SIG-M5 treated with dmso at 0.1 percent for 504 hours (cell line): ENCODE results near the gene DIS3L2.

Experiments used
- DNase-seq: peaks from one replicate; lab custom pipeline; 2025; ENCODE audit not compliant: unreplicated experiment; lab: John Stamatoyannopoulos, UW

DIS3L2 gene

DNA sequence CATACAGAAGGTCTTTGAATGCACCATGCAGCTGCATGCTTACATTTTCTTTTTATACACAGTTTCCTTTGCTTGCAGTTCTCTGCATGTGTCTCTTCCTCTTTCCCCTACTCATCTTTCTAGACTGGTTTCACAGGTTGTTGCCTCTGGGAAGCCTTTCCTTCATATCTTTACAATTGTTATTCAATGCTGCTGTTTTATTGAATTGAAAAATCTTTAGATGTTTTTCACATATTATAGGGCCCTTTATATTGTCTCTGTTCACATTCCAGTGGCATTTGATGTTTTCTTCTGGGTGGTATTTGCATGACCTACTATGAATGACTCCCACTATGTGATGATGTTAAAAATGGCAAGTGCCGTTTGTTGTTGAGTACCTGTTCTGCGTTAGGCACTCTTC is 91.1 kb downstream of the DIS3L2 start:
- no peak for DNase-seq

DNA sequence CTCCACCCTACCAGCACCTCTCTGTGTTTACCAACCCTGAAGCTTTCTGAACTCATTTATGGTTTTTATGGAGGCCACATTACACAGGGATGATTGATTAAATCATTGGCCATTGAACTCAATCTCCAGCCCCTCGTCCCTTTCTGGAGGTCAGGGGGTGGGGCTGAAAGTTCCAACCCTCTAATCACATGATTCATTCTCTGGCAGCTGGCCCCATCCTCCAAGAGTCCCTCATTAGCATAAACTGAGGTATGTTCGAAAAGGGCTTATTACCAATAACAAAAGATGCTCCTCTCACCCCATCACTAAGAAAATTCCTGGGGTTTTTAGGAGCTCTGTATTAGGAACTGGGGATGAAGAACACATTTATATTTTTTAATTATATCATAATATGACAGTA is 92.3 kb downstream of the DIS3L2 start:
- DNase-seq = no peak

- DNase-seq = no peak
Observed at GRCh38 chr2:232058063-232058877, 96.8 kb downstream of the DIS3L2 start.

DNA sequence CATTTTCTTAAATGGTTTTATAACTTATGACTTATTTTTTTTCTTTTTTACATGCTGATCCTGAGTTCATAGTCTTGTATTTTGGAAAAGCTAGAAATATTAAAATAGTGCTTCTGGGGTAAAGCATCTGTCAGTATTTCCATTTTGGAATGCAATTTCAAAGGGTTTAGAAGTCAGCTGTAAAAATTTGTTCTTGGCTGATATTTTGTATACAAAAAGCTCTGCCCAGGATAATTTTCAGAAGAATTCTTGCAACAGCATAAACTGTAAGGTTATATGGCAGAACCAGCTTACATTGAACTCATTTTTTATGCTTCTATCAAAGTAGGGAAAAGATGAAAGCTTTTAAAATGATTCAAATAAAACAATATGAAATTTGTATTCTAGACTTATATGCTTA is 97.4 kb downstream of the DIS3L2 start:
- no peak for DNase-seq

GRCh38 chr2:232061265-232061664 is 99.8 kb downstream of the DIS3L2 start:
- DNase-seq = no peak

DNA sequence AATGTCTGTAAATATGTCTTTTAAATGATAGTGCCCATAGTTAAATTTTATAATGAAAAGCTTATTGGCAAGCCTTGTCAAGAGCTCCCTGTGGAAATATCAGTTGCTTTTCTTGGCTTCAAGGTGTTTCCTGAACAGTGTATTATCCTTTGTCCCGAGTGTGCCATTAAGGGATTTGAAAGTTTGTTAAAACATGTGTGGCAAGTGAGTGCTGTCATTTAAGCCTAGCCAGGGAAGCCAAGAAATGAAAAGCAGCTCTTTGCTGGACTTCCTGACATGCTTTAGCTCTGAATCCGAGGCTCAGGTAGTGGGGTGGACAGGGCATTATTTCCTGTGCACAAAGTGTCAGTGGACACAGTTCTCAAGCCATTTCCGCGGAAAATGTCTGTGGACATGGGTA is 111.5 kb downstream of the DIS3L2 start:
- no peak for DNase-seq

DNA sequence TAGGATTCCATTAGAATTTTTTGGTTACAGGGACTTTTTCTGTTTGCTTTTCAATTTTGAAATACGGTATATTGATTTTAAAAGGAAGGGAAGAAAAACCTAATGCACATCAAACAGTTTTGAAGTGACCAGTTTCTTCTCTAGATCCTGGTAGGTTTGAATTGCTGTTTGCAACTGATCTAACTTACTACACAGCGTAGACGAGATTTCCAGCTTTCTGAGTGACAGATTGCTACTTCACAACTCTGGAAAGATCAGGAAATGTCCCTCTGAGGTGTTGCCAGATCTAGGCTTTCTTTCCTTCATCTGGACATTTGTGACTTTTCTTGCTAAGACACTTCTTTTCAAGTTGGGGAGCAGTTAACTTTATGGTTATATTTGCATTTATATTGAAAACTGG is 112.2 kb downstream of the DIS3L2 start:
- DNase-seq = no peak

GRCh38 chr2:232075080-232075479 is 113.6 kb downstream of the DIS3L2 start:
- DNase-seq = peak; percentile 56

- no peak for DNase-seq
Observed at GRCh38 chr2:232075859-232076258, 114.3 kb downstream of the DIS3L2 start.

- no peak for DNase-seq
Observed at GRCh38 chr2:232076272-232076671, 114.8 kb downstream of the DIS3L2 start.

GRCh38 chr2:232076736-232077135 is 115.2 kb downstream of the DIS3L2 start:
- DNase-seq = no peak

DNA sequence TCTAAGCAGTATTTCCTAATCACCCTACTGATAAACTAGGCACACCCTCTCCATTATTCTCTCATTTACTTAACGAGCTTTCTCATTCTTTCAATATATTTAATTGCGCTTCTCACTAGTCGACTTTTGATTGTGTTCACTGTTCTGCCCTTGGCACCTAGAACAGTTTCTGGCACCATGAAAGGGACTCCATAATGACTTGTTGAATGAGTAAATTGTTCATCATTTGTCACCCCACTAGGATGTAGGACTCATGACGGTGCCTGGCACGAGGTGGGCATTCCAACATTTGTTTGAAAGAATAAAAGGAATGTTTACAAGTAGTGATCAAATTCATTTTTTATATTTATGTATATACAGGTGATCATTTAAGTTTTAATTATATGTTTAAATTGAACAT is 123.7 kb downstream of the DIS3L2 start:
- no peak for DNase-seq

DNA sequence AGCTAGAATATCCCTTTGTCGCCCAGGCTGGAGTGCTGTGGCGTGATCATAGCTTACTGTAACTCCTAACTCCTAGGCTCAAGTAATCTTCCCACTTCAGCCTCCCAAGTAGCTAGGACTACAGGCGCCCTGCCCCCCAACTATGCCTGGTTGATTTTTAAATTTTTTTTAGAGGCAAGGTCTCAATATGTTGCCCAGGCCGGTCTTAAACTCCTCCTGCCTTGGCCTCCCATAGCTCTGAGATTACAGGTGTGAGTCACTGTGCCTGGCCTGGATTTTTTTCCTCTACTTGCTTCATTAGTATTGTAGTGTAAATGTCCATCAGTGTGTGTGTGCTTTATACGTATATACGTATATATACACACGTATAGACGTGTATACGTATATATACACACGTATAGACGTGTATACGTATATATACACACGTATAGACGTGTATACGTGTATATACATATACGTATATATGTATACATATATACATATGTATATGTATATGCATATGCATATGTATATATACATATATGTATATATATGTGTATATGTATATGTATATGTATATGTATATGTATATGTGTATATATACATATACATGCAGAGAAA is 124.4 kb downstream of the DIS3L2 start:
- DNase-seq = no peak

- no peak for DNase-seq
Observed at GRCh38 chr2:232088771-232089170, 127.3 kb downstream of the DIS3L2 start.

- no peak for DNase-seq
Observed at GRCh38 chr2:232094201-232094600, 132.7 kb downstream of the DIS3L2 start.

- DNase-seq = no peak
Observed at GRCh38 chr2:232094883-232095282, 133.4 kb downstream of the DIS3L2 start.

DNA sequence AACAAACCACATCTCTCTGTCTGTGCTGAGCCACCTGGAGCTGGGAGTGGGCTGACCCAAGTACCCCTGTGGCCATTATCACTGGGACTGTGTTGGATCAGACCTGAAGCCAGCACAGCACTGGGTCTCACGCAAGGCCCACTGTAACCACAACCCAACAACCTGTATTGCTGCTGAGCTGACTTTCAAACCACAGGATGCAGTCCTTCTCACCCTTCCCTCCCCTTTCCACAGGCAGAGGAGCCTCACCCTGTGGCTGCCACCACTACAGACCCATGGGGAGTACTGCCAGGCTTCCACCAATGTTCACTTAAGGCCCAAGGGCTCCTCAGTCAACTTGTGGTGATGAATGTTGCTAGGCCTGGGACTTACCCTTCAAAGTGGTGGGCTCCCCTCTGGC is 135.7 kb downstream of the DIS3L2 start:
- DNase-seq = no peak

GRCh38 chr2:232097758-232098157 is 136.2 kb downstream of the DIS3L2 start:
- no peak for DNase-seq

DNA sequence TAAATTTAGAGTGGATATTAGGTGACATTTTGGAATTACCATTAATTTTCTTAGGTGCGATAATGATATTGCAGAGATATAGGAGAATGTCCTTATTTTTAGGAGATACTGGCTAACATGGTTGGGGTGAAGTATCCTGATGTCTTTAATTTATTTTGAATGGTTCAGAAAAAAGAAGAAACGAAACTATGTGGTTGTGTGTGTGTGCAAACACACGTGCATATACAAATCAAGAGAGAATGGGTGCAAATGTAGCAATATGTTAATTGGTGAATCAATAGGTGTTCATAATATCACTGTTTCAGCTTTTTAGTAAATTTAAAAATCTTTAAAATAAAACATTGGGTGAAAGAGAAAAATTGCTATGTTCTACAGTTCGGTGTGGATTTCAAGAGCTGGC is 140.9 kb downstream of the DIS3L2 start:
- peak; percentile 35 for DNase-seq

GRCh38 chr2:232103140-232103737 is 141.7 kb downstream of the DIS3L2 start:
- no peak for DNase-seq

DNA sequence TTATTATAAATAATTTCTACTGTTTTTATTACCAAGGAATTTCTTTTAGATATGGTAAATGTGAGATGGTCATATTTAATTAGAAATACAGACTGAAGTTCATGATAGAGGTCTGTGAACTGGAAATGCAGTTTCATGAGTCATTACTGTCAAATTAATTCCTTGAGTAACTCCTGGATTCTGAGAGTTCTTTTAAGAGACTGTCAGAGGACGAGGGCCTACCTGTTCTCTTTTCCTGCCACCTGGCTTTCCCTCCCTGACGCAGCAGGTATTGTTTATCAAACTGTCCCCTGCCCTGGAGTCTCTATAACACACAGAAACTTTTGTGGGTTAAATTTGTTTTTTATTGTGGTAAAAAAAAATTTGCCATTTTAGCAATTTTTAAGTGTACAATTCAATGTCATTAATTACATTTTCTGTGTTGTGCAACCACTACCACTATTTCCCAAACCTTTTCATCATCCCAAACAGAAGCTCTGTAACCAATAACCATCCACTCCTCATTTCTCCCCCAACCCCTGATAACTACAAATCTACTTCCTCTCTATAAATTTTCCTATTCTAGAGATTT is 142.6 kb downstream of the DIS3L2 start:
- peak; percentile 2 for DNase-seq

- DNase-seq = no peak
Observed at GRCh38 chr2:232111551-232111950, 150.0 kb downstream of the DIS3L2 start.
